ENCODE measurements around the gene FKBP9. TPM values are rescaled to one million over a fixed set of nuclear protein-coding genes. Genes with fewer than 3 reads are reported as not detected.
"Not testable (repeated sequence)": the region's sequence is repeated elsewhere in the genome, so short reads cannot be mapped to it uniquely, and the experiment has no call there.

The FKBP9 gene
- total RNA-seq, 1 experiment from 2014 or later: 82.6 TPM

DNA sequence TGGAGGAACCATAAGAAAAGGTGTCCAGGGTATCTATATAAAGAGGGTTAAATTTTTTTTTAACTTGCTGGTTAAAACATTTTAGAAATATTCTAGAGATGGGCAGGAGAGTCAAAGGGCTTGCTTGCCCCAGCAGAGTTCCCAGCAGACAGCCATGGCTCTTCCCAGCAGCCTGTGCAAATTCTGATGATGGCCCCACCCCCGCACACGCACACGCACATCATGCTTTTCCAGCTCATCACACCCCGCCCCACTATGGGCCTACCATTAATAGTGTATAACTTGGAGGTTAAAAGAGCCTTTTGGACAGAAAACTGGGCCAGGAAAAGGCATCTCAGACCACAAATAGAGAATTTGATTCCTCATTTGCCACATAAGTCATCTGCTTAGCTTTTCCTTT, 48.5 kb downstream of the FKBP9 start:
- H3K36me3 Mint-ChIP-seq (ENCODE audit: insufficient read depth, unreplicated experiment); H3K9me3 ChIP-seq; H3K4me3 Mint-ChIP-seq (ENCODE audit: unreplicated experiment); CTCF ChIA-PET; H3K27me3 ChIP-seq (replicated peaks; ENCODE audit: control insufficient read depth, insufficient read depth, low read length); H3K4me3 ChIP-seq (ENCODE audit: low read depth, low read length); H3K27ac Mint-ChIP-seq (ENCODE audit: unreplicated experiment); H3K4me1 Mint-ChIP-seq (ENCODE audit: low read depth, unreplicated experiment); BruUV-seq (replicated peaks); H3K27me3 Mint-ChIP-seq (ENCODE audit: insufficient read depth, unreplicated experiment); H3K9me3 Mint-ChIP-seq (ENCODE audit: unreplicated experiment); DNase-seq; H3K36me3 ChIP-seq (ENCODE audit: control insufficient read depth, insufficient read depth, low read length); H3K4me1 ChIP-seq; POLR2A ChIA-PET; intact Hi-C loops (cut with micrococcal nuclease; ENCODE audit: unreplicated experiment): not testable (repeated sequence)

DNA sequence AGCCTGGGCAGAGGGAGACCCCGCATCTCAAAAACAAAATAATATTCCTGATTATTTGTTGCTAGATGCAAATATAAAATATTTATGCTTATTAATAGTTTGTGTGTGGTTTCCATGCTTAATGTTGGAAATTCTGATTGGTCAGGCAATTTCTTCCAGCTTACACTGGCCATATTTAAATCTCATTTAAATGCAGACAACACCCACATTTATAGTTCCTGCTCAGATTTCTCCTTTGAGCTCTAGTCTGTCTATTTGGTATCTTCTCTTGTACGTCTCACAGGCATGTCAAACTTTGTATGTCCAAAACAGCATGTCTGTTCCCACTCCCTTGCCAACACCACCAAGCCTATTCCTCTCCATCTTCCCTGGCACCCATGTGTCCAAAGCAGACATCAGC, 52.5 kb downstream of the FKBP9 start:
- BruUV-seq (replicated peaks): no TSS peak
- H3K4me1 Mint-ChIP-seq (ENCODE audit: low read depth, unreplicated experiment): no peaks in the 10 kb centered on the region
- H3K36me3 ChIP-seq (ENCODE audit: control insufficient read depth, insufficient read depth, low read length): no peaks in the 10 kb centered on the region

DNA sequence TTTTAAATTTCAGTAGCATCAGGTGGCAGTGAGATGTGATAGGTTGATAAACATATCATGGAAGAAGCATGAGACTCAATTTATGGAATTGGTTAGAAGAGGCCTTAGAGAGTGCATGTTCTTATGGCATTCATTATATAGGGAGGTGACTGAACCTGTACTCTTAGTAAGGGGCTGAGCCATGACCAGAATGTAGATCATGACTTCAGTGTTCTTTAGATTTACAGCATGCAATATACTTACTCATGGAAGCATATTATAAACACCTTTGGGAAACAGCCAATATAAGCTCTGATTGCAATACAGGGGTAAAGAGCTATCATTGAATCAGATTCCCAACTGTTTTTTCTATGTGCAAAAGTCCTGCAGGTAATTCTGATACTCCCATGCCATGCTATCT, 55.1 kb downstream of the FKBP9 start:
- TF ChIP-seq, protein P1, sequence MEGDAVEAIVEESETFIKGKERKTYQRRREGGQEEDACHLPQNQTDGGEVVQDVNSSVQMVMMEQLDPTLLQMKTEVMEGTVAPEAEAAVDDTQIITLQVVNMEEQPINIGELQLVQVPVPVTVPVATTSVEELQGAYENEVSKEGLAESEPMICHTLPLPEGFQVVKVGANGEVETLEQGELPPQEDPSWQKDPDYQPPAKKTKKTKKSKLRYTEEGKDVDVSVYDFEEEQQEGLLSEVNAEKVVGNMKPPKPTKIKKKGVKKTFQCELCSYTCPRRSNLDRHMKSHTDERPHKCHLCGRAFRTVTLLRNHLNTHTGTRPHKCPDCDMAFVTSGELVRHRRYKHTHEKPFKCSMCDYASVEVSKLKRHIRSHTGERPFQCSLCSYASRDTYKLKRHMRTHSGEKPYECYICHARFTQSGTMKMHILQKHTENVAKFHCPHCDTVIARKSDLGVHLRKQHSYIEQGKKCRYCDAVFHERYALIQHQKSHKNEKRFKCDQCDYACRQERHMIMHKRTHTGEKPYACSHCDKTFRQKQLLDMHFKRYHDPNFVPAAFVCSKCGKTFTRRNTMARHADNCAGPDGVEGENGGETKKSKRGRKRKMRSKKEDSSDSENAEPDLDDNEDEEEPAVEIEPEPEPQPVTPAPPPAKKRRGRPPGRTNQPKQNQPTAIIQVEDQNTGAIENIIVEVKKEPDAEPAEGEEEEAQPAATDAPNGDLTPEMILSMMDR (IDR thresholded peaks at IDR 0.05; ENCODE audit: insufficient read depth in 1 of 2, low read depth in 1 of 2, low read length in 1 of 2, severe bottlenecking in 1 of 2, unreplicated experiment in 1 of 2): no peak
- CTCF ChIA-PET: no interaction called here
- Mint-ChIP-seq H3K27ac (ENCODE audit: unreplicated experiment) (no peak overlapping the region), H3K9me3 (ENCODE audit: unreplicated experiment) (no peaks in the 10 kb centered on the region), H3K27me3 (ENCODE audit: insufficient read depth, unreplicated experiment) (no peaks in the 10 kb centered on the region), H3K36me3 (ENCODE audit: insufficient read depth, unreplicated experiment) (peaks cover 33% of the 10 kb centered on the region), H3K4me3 (ENCODE audit: unreplicated experiment) (no peak overlapping the region), H3K4me1 (ENCODE audit: low read depth, unreplicated experiment) (no peaks in the 10 kb centered on the region)
- DNase-seq: no peak
- Histone ChIP-seq H3K4me3 (ENCODE audit: low read depth, low read length) (no peak overlapping the region), H3K36me3 (ENCODE audit: control insufficient read depth, insufficient read depth, low read length) (no peaks in the 10 kb centered on the region), H3K4me1 (no peaks in the 10 kb centered on the region), H3K27me3 (replicated peaks; ENCODE audit: control insufficient read depth, insufficient read depth, low read length) (no peaks in the 10 kb centered on the region), H3K9me3 (no peaks in the 10 kb centered on the region)
- no TSS peak for BruUV-seq (replicated peaks)
- intact Hi-C loops (cut with micrococcal nuclease; ENCODE audit: unreplicated experiment): no loop called here
- POLR2A ChIA-PET: no interaction called here

More for the DNA sequence above, 52.5 kb downstream of the FKBP9 start:
- H3K27ac Mint-ChIP-seq (ENCODE audit: unreplicated experiment): no peak overlapping the region
- no peaks in the 10 kb centered on the region for H3K9me3 Mint-ChIP-seq (ENCODE audit: unreplicated experiment)
- TF ChIP-seq, protein P1 (IDR thresholded peaks at IDR 0.05; ENCODE audit: insufficient read depth in 1 of 2, low read depth in 1 of 2, low read length in 1 of 2, severe bottlenecking in 1 of 2, unreplicated experiment in 1 of 2): no peak
- H3K4me3 Mint-ChIP-seq (ENCODE audit: unreplicated experiment): no peak overlapping the region
- ChIA-PET CTCF (no interaction called here), POLR2A (no interaction called here)
- no peak for DNase-seq
- no peaks in the 10 kb centered on the region for H3K9me3 ChIP-seq
- H3K4me1 ChIP-seq: no peaks in the 10 kb centered on the region
- peaks cover 16% of the 10 kb centered on the region for H3K36me3 Mint-ChIP-seq (ENCODE audit: insufficient read depth, unreplicated experiment)
- no peaks in the 10 kb centered on the region for H3K27me3 Mint-ChIP-seq (ENCODE audit: insufficient read depth, unreplicated experiment)
- intact Hi-C loops (cut with micrococcal nuclease; ENCODE audit: unreplicated experiment): no loop called here
- no peak overlapping the region for H3K4me3 ChIP-seq (ENCODE audit: low read depth, low read length)
- H3K27me3 ChIP-seq (replicated peaks; ENCODE audit: control insufficient read depth, insufficient read depth, low read length): no peaks in the 10 kb centered on the region

DNA sequence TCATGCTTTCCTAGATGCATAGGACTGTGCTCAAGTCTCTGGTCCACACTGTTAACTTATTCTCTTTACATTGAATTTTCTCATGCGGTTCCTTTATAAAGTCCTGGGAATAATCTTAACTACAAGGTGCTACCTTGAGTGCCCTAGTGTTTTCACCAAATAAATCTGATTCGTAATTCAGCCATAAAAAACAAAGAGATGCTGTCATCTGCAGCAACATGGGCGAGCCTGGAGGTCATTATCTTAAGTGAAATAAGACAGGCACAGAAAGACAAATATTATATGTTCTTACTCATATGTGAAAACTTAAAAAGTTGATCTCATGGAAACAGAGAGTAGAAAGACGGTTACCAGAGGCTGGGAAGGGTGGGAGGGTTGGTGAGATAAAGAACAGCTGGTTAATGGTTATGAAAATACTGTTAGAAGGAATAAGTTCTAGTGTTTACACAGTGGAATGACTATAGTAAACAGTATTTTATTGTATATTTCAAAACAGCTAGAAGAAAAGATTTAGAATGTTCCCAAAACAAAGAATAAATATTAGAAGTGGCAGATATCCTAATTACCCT, 67.0 kb downstream of the FKBP9 start:
- H3K4me3 Mint-ChIP-seq (ENCODE audit: unreplicated experiment): no peak overlapping the region
- BruUV-seq (replicated peaks): no TSS peak
- POLR2A ChIA-PET: no interaction called here

More for the DNA sequence above, 67.0 kb downstream of the FKBP9 start:
- no peak for DNase-seq
- TF ChIP-seq, protein P1 (IDR thresholded peaks at IDR 0.05; ENCODE audit: insufficient read depth in 1 of 2, low read depth in 1 of 2, low read length in 1 of 2, severe bottlenecking in 1 of 2, unreplicated experiment in 1 of 2): no peak
- Mint-ChIP-seq H3K9me3 (ENCODE audit: unreplicated experiment) (no peaks in the 10 kb centered on the region), H3K27me3 (ENCODE audit: insufficient read depth, unreplicated experiment) (no peaks in the 10 kb centered on the region), H3K27ac (ENCODE audit: unreplicated experiment) (no peak overlapping the region), H3K4me1 (ENCODE audit: low read depth, unreplicated experiment) (no peaks in the 10 kb centered on the region), H3K36me3 (ENCODE audit: insufficient read depth, unreplicated experiment) (peaks cover 8% of the 10 kb centered on the region)
- intact Hi-C loops (cut with micrococcal nuclease; ENCODE audit: unreplicated experiment): no loop called here
- no peak overlapping the region for H3K4me3 ChIP-seq (ENCODE audit: low read depth, low read length)
- CTCF ChIA-PET: no interaction called here
- H3K4me1 ChIP-seq: no peaks in the 10 kb centered on the region
- no peaks in the 10 kb centered on the region for H3K27me3 ChIP-seq (replicated peaks; ENCODE audit: control insufficient read depth, insufficient read depth, low read length)
- no peaks in the 10 kb centered on the region for H3K9me3 ChIP-seq
- H3K36me3 ChIP-seq (ENCODE audit: control insufficient read depth, insufficient read depth, low read length): no peaks in the 10 kb centered on the region; the same call in 1 of the 2 replicates

Measured in Caco-2 (cell line).